NB4 (cell line): Measurements from ENCODE around the gene SPECC1L.

Experiments
- CTCF ChIP-seq: IDR thresholded peaks from one replicate; pipeline ENCODE4 v1.5.1; 2012; ENCODE audit warnings: low read depth, low read length
- POLR2A ChIP-seq: IDR thresholded peaks from 2 replicates; pipeline ENCODE4 v1.6.1; 2011; ENCODE audit warnings: mild to moderate bottlenecking; ENCODE audit not compliant: insufficient read length; ENCODE audit errors: extremely low read depth

- TF ChIP-seq CTCF (no peak), POLR2A (no peak)
These were observed 11.8 kb downstream of the SPECC1L start for GRCh38 chr22:24282401-24282800.
